Astrocyte (in vitro differentiated cells and primary cell): ENCODE measurements around the gene SEPTIN12.

Experiments used
- CTCF ChIP-seq: IDR thresholded peaks from 2 replicates; pipeline ENCODE4 v1.5.1; 2011; ENCODE audit warnings: low read depth, mild to moderate bottlenecking, inconsistent platforms, low read length, moderate library complexity; ENCODE audit not compliant: insufficient read depth
- EZH2 ChIP-seq: IDR thresholded peaks from 2 replicates; pipeline ENCODE4 v1.6.1; 2012; ENCODE audit warnings: mild to moderate bottlenecking, low read length, inconsistent platforms; ENCODE audit not compliant: insufficient read depth

- TF ChIP-seq CTCF = no peak
- TF ChIP-seq EZH2 = no peak
Observed at GRCh38 chr16:4836727-4837126, 48.6 kb upstream of the SEPTIN12 start.
